ENCODE measurements around the gene FABP3. TPM values are rescaled to one million over a fixed set of nuclear protein-coding genes. Genes with fewer than 3 reads are reported as not detected.

FABP3 gene
- total and polyA plus RNA-seq, 2 of the 13 experiments (the other 11 are each of a cell fraction or from before 2014, with no cell fraction given), result 0.21 to 0.24 TPM

DNA sequence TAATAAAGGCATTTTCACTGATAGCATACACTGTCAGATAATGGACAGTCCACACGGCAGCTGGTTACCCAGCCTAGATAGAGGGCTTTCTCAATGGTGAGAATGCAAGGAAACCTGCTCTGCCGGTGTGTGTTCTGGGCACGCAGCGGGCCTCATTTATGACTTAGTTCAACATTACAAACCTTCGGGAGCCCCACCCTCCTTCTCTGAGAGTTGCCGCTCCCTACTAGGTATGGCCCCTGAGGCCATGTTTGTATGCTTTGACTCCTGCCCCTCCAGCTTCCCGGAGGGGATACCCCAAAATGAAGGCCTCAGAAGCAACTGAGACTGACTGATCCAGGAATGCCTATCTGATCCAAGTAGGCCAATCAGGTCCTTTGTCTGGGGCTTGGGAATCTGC is 17.2 kb upstream of the FABP3 start:
- Histone ChIP-seq H3K27me3 (ENCODE audit: control insufficient read depth in 1 of 2, insufficient read depth in 2 of 2, low read length in 2 of 2) (peaks cover 0 to 15% of the 10 kb centered on the region in 2 experiments; a peak in 3 of 5 replicates), H3K36me3 (replicated peaks in 1 of 2; ENCODE audit: control insufficient read depth in 1 of 2, insufficient read depth in 2 of 2, low read length in 2 of 2) (no peaks in the 10 kb centered on the region), H4K20me1 (ENCODE audit: insufficient read depth, low read length) (no peaks in the 10 kb centered on the region), H2AFZ (ENCODE audit: low read length) (no peak overlapping the region), H3K79me2 (ENCODE audit: insufficient read depth, low read length) (no peaks in the 10 kb centered on the region), H3K27ac (ENCODE audit: extremely low read length, insufficient read depth, low read length) (no peak overlapping the region), H3K9ac (ENCODE audit: insufficient read depth, low read depth, low read length) (no peak overlapping the region), H3K4me2 (ENCODE audit: low read depth, low read length) (peak overlapping the region; percentile 14; the same call in 1 of the 2 replicates), H3K4me3 (replicated peaks in 1 of 3; ENCODE audit: insufficient read depth in 1 of 3, low read depth in 2 of 3, low read length in 3 of 3) (no peak overlapping the region), H3K4me1 (ENCODE audit: insufficient read depth, low read length) (peaks cover 24% of the 10 kb centered on the region), H3K9me3 (ENCODE audit: low read length) (no peaks in the 10 kb centered on the region)
- ATAC-seq (no peak), DNase-seq (ENCODE audit: low spot score) (no peak), FAIRE-seq (no peak)
- in situ Hi-C loops (cut with HindIII; ENCODE audit: extremely low pct_ligation_motif_present, low pct_unique_long_range_greater_than_20kb) (loop anchor here (5.0 kb wide), 1 partner anchor 37 kb away; no protein-coding TSS in a partner anchor), intact Hi-C loops (cut with micrococcal nuclease; ENCODE audit: unreplicated experiment) (no loop called here)
- CTCF ChIA-PET (ENCODE audit: low intra/inter-chr PET ratio, low total read pairs), result no interaction called here
- TF ChIP-seq RFX3 (CRISPR knock-in tag; IDR thresholded peaks at IDR 0.05), result no peak
- no peak for TF ChIP-seq ZNF350 (CRISPR knock-in tag; IDR thresholded peaks at IDR 0.05; ENCODE audit: borderline replicate concordance, low read depth)
- TF ChIP-seq ELF1 (CRISPR knock-in tag; IDR thresholded peaks at IDR 0.05), result no peak
- TF ChIP-seq SOX13 (IDR thresholded peaks at IDR 0.05), result no peak
- TF ChIP-seq SOX13 (CRISPR knock-in tag; conservative IDR thresholded peaks at IDR 0.05 in 1 of 2, IDR thresholded peaks at IDR 0.05 in 1 of 2), result no peak
- TF ChIP-seq, protein P1, sequence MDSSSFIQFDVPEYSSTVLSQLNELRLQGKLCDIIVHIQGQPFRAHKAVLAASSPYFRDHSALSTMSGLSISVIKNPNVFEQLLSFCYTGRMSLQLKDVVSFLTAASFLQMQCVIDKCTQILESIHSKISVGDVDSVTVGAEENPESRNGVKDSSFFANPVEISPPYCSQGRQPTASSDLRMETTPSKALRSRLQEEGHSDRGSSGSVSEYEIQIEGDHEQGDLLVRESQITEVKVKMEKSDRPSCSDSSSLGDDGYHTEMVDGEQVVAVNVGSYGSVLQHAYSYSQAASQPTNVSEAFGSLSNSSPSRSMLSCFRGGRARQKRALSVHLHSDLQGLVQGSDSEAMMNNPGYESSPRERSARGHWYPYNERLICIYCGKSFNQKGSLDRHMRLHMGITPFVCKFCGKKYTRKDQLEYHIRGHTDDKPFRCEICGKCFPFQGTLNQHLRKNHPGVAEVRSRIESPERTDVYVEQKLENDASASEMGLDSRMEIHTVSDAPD (CRISPR knock-in tag; IDR thresholded peaks at IDR 0.05), result no peak
- no peak for TF ChIP-seq MATR3 (CRISPR knock-in tag; IDR thresholded peaks at IDR 0.05)
- TF ChIP-seq YEATS2 (CRISPR knock-in tag; IDR thresholded peaks at IDR 0.05; ENCODE audit: borderline replicate concordance), result no peak
- TF ChIP-seq RELA (CRISPR knock-in tag; IDR thresholded peaks at IDR 0.05), result no peak
- TF ChIP-seq MIXL1 (CRISPR knock-in tag; IDR thresholded peaks at IDR 0.05), result no peak
- no peak for TF ChIP-seq FOXK2 (IDR thresholded peaks at IDR 0.05)
- TF ChIP-seq, protein P2, sequence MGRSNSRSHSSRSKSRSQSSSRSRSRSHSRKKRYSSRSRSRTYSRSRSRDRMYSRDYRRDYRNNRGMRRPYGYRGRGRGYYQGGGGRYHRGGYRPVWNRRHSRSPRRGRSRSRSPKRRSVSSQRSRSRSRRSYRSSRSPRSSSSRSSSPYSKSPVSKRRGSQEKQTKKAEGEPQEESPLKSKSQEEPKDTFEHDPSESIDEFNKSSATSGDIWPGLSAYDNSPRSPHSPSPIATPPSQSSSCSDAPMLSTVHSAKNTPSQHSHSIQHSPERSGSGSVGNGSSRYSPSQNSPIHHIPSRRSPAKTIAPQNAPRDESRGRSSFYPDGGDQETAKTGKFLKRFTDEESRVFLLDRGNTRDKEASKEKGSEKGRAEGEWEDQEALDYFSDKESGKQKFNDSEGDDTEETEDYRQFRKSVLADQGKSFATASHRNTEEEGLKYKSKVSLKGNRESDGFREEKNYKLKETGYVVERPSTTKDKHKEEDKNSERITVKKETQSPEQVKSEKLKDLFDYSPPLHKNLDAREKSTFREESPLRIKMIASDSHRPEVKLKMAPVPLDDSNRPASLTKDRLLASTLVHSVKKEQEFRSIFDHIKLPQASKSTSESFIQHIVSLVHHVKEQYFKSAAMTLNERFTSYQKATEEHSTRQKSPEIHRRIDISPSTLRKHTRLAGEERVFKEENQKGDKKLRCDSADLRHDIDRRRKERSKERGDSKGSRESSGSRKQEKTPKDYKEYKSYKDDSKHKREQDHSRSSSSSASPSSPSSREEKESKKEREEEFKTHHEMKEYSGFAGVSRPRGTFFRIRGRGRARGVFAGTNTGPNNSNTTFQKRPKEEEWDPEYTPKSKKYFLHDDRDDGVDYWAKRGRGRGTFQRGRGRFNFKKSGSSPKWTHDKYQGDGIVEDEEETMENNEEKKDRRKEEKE (IDR thresholded peaks at IDR 0.05), result no peak
- TF ChIP-seq ZNF670 (CRISPR knock-in tag; IDR thresholded peaks at IDR 0.05; ENCODE audit: borderline replicate concordance), result no peak
- TF ChIP-seq, protein P3, sequence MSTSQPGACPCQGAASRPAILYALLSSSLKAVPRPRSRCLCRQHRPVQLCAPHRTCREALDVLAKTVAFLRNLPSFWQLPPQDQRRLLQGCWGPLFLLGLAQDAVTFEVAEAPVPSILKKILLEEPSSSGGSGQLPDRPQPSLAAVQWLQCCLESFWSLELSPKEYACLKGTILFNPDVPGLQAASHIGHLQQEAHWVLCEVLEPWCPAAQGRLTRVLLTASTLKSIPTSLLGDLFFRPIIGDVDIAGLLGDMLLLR (CRISPR knock-in tag; IDR thresholded peaks at IDR 0.05), result no peak
- no TSS peak for BruUV-seq (replicated peaks)
- POLR2A ChIA-PET, result interaction anchor here (1.4 kb wide), 1 partner anchor 18 kb away, joined by 3 read pairs; no protein-coding TSS in a partner anchor
- WGBS (ENCODE audit: low lambda C conversion rate), result 1% methylated on average over 6 of the region's 7 CpGs
